GM21360 (cell line): Measurements from ENCODE around the gene DCTN5.
"Not testable (repeated sequence)": the region's sequence is repeated elsewhere in the genome, so short reads cannot be mapped to it uniquely, and the experiment has no call there.

Source experiments
- ATAC-seq: cut with Tn5 transposase; IDR thresholded peaks from one replicate; pipeline ENCODE4 v1.9.1; 2021; ENCODE audit warnings: mild to moderate bottlenecking, moderate library complexity; ENCODE audit not compliant: unreplicated experiment

The DCTN5 gene

DNA sequence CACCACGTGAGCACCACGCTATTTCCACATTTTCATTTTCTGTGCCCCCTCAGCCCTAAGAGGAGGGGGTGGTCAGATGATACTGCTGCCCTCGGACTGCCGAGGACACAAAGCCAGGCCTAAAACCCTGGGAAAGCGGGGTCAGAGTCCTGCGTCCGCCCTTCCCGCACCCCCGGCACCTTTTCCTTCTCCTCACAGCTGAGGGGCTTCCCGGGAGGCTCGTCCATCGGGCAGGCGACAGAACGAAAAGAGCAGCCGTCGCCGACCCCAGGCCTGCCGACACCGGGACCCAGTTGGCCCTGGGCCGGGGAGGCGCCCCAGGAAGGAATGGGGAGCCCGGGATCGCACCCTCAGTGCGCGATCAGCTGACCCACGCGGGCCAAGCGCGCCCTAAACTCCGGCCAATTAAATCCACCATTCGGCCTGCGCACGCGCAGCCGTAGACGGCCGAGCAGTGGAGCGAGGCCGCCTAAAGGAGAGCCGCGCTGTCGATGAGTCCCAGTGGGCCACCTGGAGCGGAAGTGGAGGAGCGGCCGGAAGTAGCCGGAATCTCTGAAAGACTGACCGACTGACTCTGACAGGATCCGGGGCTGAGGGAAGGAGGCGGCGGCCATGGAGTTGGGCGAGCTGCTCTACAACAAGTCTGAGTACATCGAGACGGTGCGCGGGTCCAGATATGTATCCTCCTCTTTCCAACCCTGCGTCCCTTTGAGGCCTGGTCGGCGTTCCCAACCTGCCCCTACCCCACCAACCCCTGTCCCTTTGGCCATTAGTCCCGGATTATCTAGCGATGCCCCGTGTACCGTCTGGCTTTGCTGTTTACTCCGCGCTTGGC lies at the start of gene DCTN5, which contains the start of gene PALB2:
DCTN5 (plus strand) TSS at position 536 of the 835 bp plus-strand sequence; CDS start at position 613, 77 bp downstream.
PALB2 (minus strand) TSS at position 380 of the 835 bp plus-strand sequence; CDS start at position 227, 153 bp downstream.
- ATAC-seq = peak; percentile 92

DNA sequence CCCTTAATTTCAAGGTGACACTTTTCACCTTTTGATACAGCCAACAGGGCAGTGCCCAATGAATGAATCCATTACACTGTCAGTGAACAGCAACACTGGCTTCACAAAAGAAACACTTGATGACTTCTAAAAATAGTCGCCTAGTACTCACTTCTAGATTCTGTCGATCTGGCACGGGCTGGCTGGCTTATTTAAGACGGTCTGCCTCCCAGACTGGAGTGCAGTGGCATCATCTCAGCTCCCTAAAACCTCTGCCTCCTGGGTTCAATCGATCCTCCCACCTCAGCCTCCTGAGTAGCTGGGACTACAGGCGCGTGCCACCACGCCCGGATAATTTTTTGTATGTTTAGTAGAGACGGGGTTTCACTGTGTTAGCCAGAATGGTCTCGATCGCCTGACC lies 47.1 kb upstream of the DCTN5 start:
- ATAC-seq = no peak

DNA sequence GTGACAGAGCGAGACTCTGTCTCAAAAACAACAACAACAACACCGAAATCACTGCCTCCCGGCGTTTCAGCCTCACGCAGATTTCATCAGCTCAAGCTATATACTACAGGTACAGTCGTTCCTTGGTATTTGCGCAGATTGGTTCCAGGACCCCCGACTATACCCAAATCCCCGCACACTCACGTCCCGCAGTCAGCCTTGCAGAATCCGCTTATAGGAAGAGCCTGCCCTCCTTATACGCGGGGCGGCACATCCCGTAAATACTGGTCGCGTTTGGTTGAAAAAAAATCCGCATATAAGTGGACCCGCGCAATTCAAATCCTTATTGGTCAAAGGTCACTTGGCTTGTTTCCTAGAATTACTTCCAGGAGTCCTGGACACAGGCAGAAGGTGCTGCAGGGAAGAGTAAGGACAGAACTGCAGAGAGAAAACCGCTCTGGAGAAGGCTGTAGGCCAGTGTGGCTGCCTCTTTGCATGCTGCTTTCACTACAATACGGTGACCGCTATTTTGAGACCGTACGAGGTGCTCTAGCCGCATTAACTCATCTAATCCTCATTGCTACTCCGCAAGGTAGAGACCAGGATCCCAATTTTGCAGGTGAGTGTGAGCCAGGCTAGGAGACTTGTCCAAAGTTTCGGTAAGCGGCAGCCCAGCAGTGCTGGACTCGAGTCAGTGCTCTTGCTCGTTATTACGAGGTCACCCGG lies 45.9 kb upstream of the DCTN5 start:
- no peak for ATAC-seq

DNA sequence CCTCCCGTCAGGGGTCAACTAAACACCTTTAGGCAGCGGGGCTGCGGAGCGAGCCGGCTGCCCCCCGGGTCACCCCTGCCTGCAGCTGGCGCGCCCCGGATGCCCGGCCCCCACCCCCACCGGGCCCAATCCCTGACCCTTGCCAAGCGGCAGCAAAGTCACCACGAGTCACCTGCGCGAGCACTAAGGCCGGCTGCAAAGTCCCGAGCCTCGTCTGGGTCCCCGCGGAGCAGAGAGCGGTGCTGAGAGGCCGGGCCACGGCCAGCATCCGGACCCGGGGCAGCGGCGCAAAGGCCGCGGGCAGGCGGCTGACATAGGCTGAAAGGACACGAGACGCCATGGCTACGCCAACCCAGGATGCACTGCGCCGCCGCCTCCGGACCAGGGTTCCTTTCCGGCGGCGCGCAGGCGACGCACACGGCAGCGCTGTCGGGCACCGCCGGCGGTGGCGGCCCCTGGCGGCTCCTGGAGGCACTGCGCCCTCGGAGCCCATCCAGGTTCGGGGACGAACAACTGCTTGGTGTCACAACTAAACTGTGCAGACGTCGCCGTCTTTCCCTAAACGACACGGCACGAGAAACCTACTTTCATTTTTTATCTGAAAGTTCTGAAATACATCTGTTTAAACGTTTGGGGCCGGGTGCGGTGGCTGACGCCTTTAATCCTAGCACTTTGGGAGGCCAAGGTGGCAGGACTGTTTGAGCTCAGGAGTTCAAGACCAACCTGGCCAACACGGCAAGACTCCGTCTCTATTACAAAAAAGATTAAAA lies 45.1 kb upstream of the DCTN5 start, which contains the start of gene NDUFAB1:
NDUFAB1 (minus strand) TSS at position 366 of the 770 bp plus-strand sequence; CDS start at position 340, 26 bp downstream.
- peak; percentile 93 for ATAC-seq

DNA sequence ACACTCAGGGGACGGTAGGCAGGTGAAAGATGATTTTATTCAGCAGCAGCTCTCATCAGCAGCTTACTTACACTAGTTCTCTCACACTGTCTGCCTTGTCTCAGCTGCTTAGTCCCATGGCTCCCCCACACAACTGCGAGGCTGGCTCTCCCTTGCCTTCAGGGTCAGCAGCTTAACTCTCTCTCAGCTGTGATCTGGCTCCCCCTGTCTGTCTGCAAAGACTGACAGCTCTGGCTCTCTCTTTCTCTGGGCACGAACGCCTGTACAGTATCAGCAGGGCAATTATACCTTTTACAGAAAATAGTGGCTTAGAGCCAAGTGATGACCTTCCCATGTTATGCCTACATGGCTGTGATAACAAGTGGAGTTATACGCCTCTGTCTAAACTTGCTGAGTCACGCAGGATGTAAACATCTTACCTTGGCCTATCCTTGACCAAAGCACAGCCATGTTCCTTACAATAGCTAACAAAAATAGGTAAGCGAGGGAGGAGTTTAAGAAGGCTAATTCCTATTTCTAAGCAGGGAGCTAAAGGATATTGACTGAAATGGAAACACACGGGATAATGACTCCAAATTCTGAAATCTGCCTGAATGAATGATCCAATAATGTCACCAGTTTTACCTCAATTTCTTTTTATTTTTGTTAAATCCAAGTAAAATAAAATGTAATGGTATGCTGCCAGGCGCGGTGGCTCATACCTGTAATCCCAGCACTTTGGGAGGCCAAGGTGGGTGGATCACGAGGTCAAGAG lies 44.1 kb upstream of the DCTN5 start:
- ATAC-seq = no peak

DNA sequence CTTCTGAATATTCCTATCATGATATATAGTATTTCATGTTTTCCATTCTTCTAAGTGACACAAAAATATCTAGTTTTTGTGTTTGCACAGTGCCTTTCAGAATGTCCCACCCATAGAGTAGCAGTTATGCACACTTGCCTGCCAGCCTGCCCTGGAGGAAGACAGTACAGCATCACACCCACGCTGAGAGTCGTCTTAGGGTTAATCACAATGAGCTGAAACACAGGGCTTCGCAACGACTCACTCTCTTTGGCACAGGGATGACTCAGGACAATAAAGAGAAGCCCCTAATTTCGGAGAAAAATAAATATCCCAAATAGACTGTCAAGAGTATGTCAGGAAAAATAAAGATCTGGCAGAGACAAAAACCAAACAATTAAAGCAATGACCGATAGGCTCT lies 33.5 kb upstream of the DCTN5 start:
- no peak for ATAC-seq

DNA sequence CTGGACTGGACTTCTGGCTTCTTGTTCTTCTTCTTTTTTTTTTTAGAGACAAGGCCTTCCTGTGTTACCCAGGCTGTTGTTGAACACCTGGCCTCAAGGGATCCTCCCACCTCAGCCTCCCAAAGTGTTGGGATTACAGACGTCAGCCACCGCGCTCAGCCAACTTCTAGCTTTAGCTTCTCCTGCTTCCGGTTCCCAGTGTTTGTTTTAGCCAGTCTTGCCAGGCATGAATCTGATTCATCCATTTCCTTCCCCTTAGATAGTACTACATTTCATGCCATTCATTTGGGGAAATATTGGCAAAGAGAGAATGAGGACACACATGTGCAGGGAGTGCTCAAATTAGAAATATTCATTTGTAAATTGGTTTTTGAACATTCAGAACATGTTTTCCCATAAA lies 33.1 kb upstream of the DCTN5 start:
- no peak for ATAC-seq

DNA sequence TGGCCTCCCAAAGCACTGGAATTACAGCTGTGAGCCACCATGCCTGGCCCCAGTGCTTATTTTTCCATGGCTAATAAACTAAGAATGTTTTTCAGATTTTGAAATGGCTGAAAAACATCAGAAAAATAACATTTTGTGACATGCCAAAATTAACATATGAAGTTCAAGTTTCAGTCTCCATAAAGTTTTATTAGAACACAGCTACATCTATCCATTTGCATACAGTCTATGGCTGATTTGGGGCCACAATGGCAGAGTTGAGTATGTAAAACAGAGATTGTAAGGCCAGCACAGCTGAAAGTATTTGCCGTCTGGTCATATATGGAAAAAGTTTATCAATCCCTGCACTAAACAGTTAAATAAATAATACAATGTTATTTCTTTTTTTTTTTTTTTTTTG lies 31.3 kb upstream of the DCTN5 start:
- ATAC-seq = no peak

DNA sequence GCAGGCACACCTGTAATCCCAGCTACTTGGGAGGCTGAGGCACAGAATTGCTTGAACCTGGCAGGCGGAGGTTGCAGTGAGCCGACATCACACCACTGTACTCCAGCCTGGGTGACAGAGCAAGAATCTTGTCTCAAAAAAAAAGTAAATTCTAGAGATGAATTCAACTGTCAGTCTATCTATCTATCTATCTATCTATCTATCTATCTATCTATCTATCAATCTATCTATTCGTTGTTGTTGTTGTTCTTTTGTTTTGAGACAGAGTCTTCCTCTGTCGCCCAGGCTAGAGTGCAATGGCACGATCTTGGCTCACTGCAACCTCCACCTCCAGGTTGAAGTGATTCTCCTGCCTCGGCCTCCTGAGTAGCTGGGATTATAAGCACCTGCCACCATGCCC lies 30.4 kb upstream of the DCTN5 start:
- ATAC-seq = not testable (repeated sequence)

DNA sequence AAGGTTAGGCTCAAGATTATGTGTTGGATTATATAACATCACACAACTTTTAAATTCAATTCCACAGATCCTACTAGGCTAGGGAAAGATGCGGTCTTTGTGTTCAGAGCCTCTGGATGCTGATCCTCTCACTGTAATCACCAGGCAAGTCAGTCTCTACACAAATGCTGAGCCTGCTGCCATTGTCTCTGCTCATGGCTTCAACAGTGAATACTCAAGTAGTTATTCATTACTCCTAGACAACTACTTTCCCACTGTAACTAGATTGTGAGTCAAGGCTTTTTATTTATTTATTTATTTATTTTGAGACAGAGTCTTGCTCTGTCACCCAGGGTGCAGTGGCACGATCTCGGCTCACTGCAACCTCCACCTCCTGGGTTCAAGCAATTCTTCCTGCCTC lies 29.3 kb upstream of the DCTN5 start:
- ATAC-seq = no peak

DNA sequence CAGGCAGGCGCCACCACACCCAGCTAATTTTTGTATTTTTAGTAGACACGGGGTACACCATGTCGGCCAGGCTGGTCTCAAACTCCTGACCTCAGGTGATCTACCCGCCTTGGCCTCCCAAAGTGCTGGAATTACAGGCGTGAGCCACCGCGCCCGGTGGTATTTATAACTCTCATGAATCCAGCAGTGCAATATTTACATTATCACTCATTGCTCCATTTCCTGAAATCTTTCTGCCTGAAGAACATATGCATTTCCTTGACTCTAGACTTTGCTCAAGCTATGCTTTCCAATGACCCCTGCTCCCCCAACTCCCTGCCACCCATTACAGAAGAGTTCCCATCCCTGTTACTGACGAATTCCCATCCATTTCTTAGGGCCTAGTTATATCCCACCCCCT lies 25.5 kb upstream of the DCTN5 start:
- ATAC-seq = no peak

DNA sequence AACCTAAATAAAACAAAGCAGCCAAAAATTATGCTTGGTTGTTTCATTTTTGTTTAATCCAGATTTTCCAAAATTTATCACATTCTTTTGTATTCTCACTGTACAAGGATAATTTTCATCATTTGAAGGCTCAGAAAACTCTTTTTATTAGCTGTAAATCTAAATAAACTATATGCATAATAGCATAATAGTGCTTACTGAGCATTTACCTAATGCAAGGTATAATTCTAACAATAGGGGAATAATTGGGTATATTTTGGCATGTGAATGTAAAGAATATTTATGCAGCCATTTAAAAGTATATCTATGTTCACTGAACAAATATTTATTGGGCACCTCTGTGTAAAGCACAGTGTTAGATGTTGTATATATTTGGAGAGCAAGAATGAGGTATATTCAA lies 17.2 kb upstream of the DCTN5 start:
- no peak for ATAC-seq

DNA sequence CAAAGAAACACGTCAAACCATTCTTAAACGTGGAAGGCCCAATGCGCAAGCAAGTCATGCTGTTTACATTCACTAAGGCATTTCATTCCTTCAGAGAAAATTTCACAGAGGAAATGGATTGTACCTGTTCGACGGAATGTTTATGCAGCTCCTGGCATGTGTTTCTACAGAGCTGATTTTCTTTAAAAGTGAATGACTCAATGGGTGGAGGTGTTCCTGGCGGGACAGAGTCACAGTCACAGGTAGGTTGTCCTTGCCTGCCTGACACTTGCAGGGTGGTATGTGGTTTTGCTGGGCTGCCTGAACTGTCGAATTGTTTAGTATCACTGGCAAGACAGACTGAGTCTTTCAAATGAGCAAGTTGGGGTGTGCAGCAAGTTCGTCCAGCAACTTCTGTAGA lies 11.8 kb upstream of the DCTN5 start:
- no peak for ATAC-seq

DNA sequence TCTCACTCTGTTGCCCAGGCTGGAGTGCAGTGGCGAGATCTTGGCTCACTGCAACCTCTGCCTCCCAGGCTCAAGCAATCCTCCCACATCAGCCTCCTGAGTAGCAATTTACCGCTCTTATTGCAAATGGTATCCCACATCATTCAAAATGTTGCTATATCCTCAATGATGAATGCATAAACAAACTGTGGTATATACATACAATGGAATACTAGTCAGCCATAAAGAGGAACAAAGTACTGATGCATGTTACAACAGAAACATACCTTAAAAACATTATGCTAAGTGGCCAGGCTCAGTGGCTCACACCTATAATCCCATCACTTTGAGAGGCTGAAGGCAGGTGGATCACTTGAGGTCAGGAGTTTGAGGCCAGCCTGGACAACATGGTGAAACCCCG lies 9.4 kb upstream of the DCTN5 start:
- not testable (repeated sequence) for ATAC-seq

DNA sequence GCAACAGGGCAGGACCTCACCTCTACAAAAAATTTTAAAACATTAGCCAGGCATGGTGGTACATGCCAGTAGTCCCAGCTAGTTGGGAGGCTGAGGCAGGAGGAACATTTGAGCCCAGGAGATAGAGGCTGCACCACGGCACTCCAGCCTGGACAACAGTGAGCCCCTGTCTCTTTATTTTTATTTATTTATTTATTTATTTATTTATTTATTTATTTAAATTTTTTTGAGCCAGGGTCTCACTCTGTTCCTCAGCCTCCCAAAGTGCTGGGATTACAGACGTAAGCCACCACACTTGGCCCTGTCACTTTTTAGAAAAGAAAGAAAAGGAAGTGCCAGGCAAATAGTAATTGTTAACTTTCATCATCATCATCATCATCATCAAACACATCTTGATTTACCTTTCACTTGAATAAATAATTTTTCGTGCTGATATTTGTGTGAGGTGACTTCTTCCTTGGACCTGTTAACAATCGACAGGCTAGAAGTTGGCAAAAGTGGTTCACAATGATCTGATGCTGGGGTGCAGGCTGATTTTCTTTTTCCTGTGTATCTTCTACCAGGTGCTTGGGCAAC lies 6.7 kb upstream of the DCTN5 start:
- no peak for ATAC-seq

DNA sequence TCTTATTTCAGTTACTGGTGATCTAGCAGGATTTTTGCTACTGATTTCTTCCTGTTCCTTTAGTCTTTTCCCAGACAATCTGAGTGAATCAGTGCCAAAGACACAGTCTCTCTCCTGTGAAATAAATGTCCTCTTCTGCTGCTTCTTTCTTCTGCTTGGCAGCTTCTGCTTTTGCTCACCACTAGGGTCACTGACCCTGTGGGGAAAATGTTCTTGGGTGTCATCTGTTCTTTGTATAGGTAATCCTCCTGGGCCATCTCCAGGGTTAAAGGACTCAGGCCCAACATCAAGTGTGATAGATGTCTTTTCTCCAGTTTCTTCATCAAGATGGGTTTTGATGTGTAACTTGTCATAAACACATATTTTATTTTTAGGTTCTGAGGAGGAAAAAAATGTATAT lies 5.3 kb upstream of the DCTN5 start:
- no peak for ATAC-seq

DNA sequence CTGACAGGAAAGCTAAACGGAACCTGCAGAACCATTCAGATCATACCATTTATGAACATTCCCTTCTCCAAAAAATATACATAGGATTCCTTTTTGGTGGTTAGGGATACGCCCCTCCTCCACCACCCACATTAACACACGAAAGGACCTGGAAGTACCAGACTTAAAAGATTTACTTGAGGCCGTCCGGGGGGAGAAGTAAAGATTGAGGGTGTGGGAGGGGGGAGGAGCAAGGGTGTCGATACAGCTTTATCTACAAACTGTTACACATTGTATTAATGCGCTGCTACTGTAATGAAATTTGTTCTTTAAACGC lies 693 bp upstream of the DCTN5 start:
- ATAC-seq = no peak

DNA sequence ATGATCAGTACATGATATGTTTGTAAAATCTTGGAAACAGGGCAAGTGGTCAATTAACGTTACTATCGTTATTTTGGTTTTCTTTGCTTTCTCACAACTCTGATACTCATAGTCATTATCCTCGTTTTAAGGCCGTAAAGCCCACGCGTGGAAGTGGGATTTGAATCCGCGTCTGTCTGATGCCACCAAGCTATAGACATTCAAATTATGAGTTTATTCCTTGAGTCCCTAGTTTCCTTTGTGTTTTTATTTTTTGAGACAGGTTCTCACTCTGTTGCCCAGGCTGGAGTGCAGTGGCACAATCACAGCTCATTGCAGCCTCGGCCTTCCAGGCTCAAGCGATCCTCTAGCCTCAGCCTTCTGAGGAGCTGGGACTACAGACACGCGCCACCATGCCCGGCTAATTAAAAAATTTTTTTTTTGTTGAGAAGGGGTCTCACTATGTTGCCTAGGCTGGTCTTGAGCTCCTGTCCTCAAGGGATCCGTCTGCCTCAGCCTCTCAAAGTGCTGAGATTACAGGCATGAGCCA lies 1.0 kb downstream of the DCTN5 start:
- ATAC-seq = no peak

DNA sequence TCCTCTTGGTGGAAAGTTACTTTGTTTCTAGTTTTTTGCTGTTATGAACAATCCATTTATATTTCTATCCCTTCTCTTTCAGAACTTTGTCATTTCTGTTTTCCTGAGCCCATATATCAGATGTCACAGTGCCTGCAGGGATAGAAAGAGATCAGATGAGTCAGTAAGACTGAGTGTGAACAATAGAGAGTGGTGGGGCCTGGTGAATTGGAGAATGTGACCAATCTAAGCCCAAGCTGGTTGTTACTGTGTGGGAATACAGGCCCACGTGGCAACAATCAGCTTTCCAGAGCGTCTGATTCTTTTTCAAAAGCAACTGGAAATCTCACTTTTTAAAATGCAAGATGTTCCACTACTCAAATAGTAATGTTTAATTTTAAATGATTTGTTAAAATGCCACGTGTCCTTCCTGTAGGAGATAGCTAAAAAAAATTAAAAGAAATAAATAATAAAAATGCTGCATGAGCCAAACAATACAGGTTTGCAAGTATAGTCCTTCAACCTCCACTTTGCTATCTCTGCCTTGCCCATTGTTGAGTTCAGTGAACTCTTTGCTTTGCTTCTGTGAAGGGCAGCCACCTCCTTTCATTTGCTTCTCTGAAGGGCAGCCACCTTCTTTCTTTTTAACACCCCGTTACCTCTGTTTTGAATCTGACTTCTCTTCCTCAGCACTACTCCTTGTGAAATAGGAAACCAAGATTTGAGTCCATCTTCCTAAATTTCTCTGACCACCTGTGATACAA lies 9.6 kb downstream of the DCTN5 start:
- ATAC-seq = no peak
